HG03521 (cell line): ENCODE measurements around the gene UNC79.

Experiments used
- ATAC-seq: cut with Tn5 transposase; IDR thresholded peaks from one replicate; pipeline ENCODE4 v1.9.1; 2021; ENCODE audit warnings: mild to moderate bottlenecking, moderate library complexity; ENCODE audit not compliant: unreplicated experiment

The UNC79 gene

GRCh38 chr14:93705513-93706156 is 274.9 kb downstream of the UNC79 start:
- no peak for ATAC-seq

- ATAC-seq, result no peak
Measured at GRCh38 chr14:93706360-93706955, 275.7 kb downstream of the UNC79 start.

GRCh38 chr14:93707475-93707874 is 276.7 kb downstream of the UNC79 start:
- ATAC-seq, result no peak

DNA sequence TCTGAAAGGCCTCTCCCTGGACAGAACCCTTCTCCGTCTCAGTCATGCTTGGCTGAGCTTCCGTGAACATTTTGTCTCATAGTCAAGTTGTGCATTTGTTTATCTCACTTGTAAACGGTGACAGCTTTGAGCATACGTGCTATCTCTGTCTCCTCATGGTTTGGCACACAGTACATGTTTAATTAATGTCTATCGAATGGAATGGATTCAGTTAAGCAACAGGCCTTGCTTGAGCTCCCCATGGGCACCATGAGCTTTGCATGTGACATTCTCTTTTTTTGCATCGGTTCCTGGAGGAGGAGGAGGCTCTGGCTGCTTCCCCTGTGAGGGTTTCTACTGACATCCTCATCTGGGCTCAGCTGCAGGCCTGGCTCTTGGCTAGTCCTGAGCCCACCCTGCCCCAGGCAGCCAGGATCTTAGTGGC is 277.6 kb downstream of the UNC79 start:
- no peak for ATAC-seq

DNA sequence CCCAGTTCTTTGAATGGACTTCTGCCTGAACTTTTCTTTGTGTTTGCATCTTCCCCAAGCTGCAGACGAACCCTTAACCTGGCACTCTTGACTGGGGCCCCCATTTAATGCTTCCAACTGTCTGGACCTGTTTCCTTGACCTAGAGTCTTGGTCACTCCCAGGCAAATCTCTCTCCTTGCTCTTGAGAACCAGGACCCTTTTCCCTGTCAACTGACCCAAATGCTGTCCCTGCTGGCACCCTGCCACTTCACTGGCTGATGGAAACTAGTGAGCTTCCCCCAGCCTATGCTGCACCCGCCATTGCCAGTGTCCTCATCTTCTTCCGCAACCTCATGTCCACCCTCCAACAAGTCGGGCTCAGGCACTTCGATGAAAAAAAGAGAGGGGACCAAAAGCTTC is 278.1 kb downstream of the UNC79 start:
- ATAC-seq, result no peak

- no peak for ATAC-seq
Measured at GRCh38 chr14:93709249-93709648, 278.5 kb downstream of the UNC79 start.

DNA sequence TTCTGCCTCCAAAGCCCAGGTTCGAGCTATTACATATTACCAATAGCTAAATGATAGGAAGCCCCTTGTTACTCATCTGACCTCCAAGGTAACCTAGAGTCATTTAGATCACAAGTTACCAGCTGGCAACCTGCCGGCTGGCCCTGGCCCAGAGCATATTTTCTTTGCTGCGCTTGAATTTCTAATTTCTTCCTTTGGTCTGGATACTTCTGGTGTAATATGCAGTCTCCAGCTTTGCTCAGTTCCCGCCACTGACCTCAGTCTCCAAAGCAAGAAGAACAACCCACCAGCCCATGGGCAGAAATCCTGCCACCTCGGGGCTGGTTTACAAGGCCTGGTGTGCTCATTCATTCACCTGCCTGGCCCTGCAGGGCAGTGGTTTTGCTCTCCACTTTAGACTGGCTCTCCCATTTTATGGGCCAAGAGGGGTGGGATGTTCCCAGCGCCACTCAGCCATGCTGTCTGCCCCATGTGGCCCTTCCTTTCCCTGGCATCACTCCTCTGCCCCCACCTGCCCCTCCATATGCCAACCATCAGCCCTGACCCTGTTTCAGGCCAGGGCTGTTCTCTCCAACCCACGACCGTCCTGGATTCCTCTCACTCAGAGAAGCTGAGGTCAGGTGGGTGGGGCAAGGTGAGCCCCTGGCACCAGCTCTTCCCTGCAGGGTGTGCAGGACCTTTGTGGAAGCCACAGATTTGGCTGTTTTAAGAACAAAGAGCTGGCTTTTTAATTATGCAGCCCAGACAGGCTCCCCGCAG is 281.5 kb downstream of the UNC79 start:
- ATAC-seq, result no peak

- ATAC-seq, result no peak
Measured at GRCh38 chr14:93712838-93713724, 282.3 kb downstream of the UNC79 start.

DNA sequence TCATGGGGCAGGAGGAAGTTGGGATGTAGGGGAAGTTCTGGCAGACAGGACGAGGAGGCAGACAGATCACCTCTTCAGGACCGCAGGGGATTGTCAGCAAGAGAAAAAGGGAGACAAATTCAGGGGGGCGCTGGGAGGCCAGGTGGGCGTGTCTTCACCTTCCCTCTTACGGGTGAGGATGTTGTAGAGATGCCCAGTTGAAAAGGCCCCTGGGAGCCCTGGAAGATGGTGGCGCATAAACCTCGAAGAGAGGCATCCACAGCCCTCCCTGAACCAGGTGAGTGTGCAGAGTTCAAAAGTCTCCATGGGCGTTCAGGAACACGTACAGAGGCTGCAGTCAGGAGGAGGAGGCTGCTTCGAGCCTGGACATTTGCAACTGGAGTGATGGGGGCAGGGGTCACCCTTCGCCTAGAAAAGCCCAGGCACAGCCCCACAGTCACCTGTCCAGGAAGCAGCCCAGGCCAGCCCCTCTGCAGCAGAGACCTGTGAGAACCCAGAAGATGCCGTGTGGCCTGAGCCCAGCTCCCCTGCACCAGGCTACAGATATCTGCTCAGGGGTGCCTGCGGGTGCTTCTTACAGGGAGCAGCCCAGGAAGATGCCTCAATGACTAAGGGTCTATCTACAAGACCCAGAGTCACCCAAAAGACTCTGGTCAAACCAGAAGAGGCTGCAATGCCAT is 283.1 kb downstream of the UNC79 start:
- ATAC-seq, result no peak

DNA sequence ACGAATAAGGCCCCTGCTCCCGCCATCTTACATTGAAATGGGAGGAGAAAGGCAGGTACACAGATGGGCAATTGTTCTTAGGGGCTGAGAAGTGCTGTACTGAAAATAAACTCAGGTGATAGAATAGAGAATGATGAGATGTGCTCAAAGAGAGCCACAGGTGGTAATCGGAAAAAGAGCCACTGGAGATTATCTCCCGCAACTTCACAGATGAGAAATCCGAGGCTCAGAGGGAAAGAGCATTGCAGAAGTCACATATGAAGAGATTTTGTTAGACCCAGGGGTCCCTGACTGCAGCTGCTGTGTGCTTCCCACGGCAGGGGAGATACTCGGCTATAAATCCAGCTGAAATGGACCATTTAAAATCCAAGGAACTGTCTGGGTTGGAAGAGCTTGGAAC is 283.9 kb downstream of the UNC79 start:
- no peak for ATAC-seq

GRCh38 chr14:93715279-93715927 is 284.7 kb downstream of the UNC79 start:
- ATAC-seq, result no peak

- no peak for ATAC-seq
Measured at GRCh38 chr14:93716002-93716745, 285.4 kb downstream of the UNC79 start.

- ATAC-seq, result no peak
Measured at GRCh38 chr14:93716746-93717667, 286.3 kb downstream of the UNC79 start.

GRCh38 chr14:93717668-93718320 is 287.1 kb downstream of the UNC79 start:
- ATAC-seq, result no peak

DNA sequence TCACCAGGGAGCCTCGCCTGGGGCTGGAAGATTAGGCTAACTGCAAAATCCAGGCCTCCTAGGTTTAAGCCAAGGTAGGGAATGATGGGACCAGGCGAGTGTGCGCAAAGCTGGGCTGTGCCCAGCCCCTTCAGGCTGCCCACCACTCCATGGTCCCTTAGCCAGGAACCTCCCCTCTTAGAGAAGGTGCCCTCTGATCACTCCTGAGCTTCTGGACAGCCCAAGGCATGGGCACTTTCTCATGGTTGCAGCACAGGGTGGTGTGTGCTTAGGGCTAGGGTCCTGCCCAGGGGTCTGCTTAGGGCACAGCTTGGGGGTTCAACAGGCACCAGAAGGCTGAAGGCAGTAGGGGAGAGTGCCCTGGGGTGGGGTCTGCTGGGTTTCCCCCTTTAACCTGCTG is 288.5 kb downstream of the UNC79 start:
- no peak for ATAC-seq

DNA sequence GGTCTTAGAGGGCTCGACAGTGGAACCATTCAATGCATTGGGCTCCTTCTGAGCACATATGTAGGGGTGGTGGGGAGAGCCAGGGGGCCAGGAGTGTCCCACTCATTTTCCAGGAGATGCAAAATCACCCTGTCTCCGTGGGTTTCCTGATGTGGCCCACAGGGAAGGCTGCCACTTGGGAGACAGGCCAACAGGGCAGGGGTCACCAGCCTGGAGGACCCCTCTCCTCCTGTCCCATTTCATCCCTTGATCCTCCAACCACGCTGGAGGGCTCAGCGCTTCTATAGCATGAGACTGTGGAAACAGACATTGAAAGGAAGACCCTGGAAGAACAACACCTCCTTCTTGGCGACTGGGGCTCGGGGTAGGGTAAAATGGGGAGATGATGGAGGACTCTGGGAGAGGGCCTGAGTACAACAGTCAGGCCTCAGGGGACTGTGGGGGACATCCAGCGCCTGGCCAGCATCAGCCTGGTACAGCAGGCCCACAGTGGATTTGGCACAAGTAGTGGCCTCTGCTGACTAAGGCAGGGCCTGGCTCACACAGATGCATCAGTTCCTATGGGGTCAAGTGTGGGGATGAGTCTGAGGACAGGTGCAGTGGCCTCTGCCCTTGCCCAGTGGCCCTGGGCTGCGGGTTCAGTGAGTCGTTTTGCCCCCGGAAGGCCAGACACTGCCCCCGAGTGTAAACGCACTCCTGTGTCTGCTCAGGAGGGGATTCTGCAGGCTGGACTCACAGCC is 289.5 kb downstream of the UNC79 start:
- ATAC-seq, result no peak

DNA sequence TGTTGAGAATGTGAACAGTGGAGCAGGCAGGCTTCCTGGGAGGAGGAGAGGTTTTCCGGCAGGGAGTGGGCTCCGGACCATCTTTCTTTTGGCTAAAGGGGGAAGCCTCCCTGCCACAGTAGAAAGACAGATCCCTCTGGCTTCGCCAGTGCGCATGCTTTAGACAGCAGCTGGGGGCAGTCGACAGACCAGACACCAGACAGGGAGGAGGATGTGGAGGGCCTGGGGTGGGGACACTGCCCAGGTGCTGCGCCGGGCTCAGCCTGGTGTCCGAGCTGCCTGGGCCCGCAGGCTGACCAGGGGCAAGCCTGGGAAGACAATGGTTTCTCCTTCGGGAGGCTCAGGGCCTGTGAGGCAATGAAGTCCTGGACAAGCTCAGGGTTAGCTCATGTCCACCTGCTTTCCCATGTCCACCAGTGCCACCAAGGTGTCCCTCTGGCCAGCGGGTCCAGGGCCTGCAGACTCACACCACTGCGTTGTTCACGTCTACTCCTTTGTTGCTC is 290.3 kb downstream of the UNC79 start:
- ATAC-seq, result no peak
